NCI-H1105 treated with DMSO at 0.1 percent for 48 hours (cell line): Measurements from ENCODE around the gene SUPT20HL1.
"Not testable (repeated sequence)": the region's sequence is repeated elsewhere in the genome, so short reads cannot be mapped to it uniquely, and the experiment has no call there.

Experiments
- DNase-seq: peaks from one replicate; lab custom pipeline; 2025; lab: John Stamatoyannopoulos, UW

SUPT20HL1 gene

GRCh38 chrX:24363432-24364181, 3.2 kb downstream of the SUPT20HL1 start:
- not testable (repeated sequence) for DNase-seq

GRCh38 chrX:24364326-24364725, 3.9 kb downstream of the SUPT20HL1 start:
- DNase-seq = no peak

- no peak for DNase-seq
Observed at GRCh38 chrX:24364851-24365538, 4.6 kb downstream of the SUPT20HL1 start.

GRCh38 chrX:24366762-24367400, 6.4 kb downstream of the SUPT20HL1 start:
- DNase-seq = not testable (repeated sequence)

GRCh38 chrX:24369816-24370215, 9.4 kb downstream of the SUPT20HL1 start:
- no peak for DNase-seq

GRCh38 chrX:24371391-24371972, 11.0 kb downstream of the SUPT20HL1 start:
- DNase-seq = peak; percentile 30

GRCh38 chrX:24372021-24372763, 11.8 kb downstream of the SUPT20HL1 start:
- DNase-seq = no peak

GRCh38 chrX:24375600-24376131, 15.2 kb downstream of the SUPT20HL1 start:
- no peak for DNase-seq

- no peak for DNase-seq
Observed at GRCh38 chrX:24376403-24376802, 16.0 kb downstream of the SUPT20HL1 start.

- DNase-seq = no peak
Observed at GRCh38 chrX:24377195-24377594, 16.8 kb downstream of the SUPT20HL1 start.

- no peak for DNase-seq
Observed at GRCh38 chrX:24377911-24378468, 17.6 kb downstream of the SUPT20HL1 start.

- no peak for DNase-seq
Observed at GRCh38 chrX:24378706-24379105, 18.3 kb downstream of the SUPT20HL1 start.

GRCh38 chrX:24380262-24381187, 20.1 kb downstream of the SUPT20HL1 start:
- peak; percentile 8 for DNase-seq

- DNase-seq = not testable (repeated sequence)
Observed at GRCh38 chrX:24382315-24382714, 21.9 kb downstream of the SUPT20HL1 start.

- no peak for DNase-seq
Observed at GRCh38 chrX:24387724-24388123, 27.3 kb downstream of the SUPT20HL1 start.

GRCh38 chrX:24391389-24391788, 30.9 kb downstream of the SUPT20HL1 start:
- DNase-seq = no peak

GRCh38 chrX:24391843-24392242, 31.4 kb downstream of the SUPT20HL1 start:
- DNase-seq = no peak

- DNase-seq = no peak
Observed at GRCh38 chrX:24392709-24393108, 32.3 kb downstream of the SUPT20HL1 start.

GRCh38 chrX:24395775-24396174, 35.3 kb downstream of the SUPT20HL1 start:
- peak; percentile 60 for DNase-seq
